SK-MEL-5 (cell line): ENCODE measurements around the gene ANGEL2. TPM values are rescaled to one million over a fixed set of nuclear protein-coding genes. Genes with fewer than 3 reads are reported as not detected.

Experiments used
- DNase-seq: peaks from one replicate; pipeline ENCODE4 v3.0.0-alpha.2; 2016; ENCODE audit warnings: low read depth, low spot score
- in situ Hi-C: cut with HindIII; loops from 2 replicates; pipeline ENCODE4 v1.10.0; 2016; ENCODE audit warnings: low sequenced_read_pairs, high pct_unique_total_duplicates, low pct_unique_long_range_greater_than_20kb
- total RNA-seq: library from RNA; depleted of rRNA; stranded (reverse); fragments of >200 nt; shearing (Covaris generic); gene quantifications from 2 replicates; pipeline ENCODE4 v1.2.3, GENCODE V29; 2014

The ANGEL2 gene
- total RNA-seq, 1 experiment from 2014 or later = 45.5 TPM

DNA sequence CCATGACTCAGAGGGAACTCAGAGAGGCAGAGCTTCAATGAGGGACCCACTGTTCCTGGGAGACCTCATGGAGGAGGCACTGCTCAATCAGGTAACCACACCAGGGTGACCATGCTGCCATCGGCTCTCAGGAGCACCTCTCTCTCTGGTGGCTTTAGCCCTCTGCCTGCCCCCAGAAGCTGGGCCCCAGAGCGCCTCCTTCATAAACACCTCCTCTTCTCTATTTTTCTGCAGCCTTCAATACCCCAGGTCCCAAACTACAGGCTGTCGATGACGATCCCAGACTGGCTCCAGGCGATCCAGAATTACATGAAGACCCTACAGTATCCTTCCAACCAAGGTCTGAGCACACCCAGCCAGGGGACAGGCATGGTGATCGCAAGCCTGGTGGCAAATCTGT is 54.7 kb downstream of the ANGEL2 start:
- no peak for DNase-seq
- in situ Hi-C loops = no loop called here

DNA sequence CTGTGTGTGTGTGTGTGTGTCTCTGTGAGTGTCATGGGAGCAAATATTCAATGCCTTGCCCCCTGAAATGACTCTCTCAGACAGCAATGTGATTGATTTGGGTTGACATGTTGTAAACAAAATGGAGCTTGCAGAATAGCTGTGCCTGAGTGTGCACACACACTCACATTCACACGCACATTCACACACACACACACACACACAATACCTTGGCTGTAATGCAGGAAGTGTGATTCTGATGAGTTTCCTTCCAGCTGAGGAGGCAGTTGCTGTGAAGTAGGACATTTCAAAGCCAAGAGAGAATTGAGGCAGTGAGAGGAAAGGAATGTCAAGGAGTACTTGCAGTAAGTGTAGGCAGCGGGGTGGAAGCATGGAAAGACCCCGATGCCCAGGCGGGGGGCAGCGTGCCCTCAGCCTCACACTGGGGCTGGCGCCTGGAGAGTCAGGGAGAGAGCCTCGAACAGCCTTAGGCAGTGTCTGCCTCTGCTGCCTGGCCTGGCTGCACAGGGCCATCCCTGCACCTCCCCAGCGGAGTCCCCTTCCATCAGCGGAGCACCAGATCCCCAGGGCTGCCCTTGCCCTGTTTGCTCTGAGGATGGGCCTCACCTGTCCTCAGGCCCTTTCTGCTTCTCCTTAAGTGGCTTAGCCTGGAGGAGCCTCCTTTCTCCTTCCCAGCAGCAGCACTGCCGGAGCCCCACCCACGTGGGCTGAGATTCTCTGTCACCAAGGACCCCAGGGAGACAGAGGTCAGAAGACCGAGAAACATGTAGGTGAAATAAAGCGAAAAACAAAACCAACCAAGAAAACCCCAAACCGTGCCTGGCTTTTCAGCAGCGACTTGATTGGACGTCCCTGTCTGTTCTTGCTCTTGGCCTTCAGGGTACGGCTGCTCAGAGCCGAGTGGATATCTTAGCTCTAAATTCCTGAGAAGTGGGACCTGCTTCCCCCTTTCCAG is 56.1 kb downstream of the ANGEL2 start:
- in situ Hi-C loops = no loop called here
- DNase-seq = no peak

DNA sequence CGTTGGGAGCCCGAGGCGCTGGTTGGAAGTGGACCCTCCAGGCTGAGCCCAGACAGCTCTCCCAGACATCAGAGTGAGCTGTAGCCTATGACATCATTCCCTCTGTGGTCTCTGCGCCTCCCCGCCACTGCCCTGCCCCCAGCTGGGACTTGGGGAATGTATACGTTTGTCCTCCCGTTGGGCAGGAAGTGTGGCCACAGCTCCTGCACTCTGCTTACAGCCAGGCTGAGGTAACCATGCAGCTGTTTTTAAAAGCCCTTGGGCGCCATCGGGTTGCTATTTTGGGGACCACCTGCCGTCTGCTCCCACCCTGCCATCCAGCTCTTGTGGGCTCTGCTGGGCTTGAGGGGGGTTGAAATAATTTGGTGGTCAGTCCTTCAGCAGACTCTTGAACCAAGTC is 57.5 kb downstream of the ANGEL2 start:
- in situ Hi-C loops = no loop called here
- no peak for DNase-seq

DNA sequence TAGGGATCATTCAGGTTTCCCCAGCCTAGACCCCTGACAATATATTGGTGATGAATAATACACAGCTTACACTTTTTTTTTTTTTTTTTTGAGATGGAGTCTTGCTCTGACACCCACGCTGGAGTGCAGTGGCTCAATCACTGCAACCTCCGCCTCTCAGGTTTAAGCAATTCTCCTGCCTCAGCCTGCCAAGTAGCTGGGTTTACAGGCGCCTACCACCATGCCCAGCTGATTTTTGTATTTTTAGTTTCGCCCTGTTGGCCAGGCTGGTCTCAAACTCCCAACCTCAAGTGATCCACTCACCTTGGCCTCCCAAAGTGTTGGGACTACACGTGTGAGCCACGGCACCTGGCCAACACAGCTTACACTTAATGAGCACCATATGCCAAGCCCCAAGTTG is 58.1 kb downstream of the ANGEL2 start:
- no peak for DNase-seq
- in situ Hi-C loops = no loop called here

DNA sequence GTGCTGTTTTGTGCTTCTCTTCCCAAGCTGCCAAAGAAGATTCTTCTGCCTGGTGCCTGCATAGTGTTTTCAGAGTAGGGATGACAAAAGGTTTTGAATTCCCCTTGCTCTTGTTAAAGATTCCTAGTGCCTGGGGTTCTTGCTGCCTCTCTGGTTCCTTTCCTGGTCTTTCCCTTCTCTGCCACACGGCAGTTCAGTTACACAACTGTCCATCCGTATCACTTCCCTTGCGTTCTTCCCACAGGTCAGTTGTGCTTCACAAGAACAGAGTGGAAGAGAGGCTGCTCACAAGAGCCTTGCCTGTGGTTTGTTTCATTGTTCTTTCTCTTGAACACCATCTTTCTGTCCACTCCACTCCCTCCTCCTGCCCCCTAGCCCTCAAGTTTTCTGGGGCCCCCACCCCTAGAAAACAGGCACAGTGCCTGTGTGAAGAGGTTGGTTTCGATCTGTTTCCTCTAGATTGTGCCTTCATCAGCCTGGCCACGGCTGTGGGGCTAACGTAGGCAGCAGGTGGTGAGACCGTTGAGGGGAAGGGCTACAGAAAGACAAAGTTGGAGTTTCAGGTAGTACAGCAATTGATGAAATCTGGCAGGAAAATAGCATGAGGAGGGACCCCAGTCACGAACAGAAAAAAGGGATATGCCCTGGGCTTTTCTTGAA is 59.6 kb downstream of the ANGEL2 start:
- DNase-seq = no peak
- in situ Hi-C loops = no loop called here

DNA sequence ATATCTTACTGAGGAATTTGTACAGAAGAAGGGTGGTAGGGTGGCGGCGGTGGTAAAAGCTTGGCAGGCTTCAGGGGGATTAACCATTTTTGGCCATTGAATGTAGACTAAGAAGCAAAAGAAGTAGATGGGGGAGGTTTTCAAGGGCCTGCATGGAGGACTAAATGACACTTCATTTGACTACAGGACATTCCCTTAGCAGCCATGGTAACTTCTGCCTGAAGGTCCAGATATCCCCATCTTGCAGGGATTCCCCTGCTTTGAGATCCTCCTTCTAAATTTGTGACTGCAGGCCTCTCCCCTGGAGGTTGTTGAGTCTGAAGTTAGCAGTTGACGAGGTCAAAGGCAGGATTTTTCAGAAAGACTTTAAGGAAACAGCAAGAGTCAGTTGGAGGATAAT is 60.6 kb downstream of the ANGEL2 start:
- in situ Hi-C loops = no loop called here
- no peak for DNase-seq

DNA sequence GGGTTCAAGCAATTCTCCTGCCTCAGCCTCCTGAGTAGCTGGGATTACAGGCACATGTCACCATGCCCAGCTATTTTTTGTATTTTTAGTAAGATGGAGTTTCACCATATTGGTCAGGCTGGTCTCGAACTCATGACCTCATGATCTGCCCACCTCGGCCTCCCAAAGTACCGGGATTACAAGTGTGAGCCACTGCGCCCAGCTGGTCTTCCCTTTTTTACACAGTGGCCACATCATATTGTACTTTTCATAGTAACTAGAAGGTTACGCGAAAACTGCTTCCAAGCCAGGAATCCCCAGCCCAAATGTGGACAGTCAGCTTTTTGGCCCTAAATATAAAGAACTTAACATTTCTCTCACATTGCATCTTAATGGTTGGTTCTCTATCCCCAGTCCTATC is 61.2 kb downstream of the ANGEL2 start:
- no peak for DNase-seq
- in situ Hi-C loops = no loop called here

DNA sequence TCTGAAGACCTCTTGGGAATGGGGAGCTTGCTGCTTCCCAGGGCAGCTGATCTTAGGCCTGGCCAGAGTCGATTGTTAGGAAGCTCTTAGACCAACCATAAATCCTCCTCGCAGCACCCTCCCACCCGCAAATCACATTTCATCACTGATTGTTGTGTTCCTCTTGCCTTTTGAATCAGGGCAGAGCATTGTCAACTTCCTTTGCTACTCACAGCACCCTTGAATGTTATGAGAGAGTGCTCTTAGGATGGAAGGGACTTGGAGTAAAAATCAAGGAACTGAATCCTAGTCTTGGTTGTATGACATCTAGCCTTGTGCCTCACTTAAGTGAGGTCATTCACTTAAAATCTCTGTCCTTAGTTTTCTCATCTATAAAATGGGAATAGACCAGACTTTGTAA is 62.3 kb downstream of the ANGEL2 start:
- in situ Hi-C loops = no loop called here
- DNase-seq = no peak

DNA sequence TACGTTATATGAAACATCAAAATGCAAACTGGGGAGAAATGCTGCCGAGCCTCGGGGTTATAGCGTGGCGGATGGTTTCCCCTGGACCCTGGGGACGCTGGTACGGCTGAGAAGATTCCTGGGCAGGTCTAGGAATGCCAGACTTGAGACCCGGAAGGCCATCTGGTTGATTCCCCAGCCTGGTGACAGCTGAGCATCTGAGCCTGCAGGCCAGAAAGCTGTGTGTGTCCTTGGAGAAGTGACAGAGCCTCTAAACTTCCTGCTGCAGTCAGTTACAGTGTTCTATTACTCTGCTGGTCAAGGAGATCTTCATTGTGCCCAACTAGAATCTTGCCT is 63.1 kb downstream of the ANGEL2 start:
- no peak for DNase-seq

DNA sequence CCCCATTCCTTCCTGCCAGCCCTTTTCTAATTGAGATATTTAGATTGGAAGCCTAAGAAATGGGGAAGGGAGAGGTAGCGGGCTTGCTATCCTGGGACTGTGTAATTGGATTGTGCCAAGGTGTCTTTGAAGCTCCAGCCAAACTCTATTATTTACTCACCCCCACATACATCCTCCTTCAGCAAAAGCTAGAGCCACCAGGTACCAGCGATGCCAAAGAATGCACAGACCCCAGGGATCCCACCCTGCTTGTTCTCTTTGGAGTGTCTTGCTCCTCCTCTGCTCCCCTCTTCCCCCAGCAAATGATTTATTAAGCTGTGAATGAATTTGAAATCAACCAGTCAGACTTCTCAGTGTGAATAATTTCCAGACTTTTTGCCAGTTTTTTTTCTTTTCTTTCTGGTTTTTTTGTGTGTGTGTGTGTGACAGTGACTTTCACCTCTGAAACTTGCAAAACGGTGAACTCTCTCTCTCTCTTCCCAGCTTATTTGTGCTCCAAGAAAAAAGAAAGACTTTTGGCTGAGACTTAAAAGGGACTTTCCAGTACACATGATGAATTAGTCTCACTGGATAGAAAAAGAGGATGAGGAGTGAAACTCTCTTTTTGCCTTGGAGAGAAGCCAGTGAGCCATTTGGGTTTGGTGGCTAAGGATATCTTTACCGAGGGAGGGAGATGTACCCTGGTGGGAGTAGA is 63.6 kb downstream of the ANGEL2 start:
- DNase-seq = no peak
- in situ Hi-C loops = no loop called here

More for the DNA sequence above, 63.1 kb downstream of the ANGEL2 start:
- in situ Hi-C loops = no loop called here

DNA sequence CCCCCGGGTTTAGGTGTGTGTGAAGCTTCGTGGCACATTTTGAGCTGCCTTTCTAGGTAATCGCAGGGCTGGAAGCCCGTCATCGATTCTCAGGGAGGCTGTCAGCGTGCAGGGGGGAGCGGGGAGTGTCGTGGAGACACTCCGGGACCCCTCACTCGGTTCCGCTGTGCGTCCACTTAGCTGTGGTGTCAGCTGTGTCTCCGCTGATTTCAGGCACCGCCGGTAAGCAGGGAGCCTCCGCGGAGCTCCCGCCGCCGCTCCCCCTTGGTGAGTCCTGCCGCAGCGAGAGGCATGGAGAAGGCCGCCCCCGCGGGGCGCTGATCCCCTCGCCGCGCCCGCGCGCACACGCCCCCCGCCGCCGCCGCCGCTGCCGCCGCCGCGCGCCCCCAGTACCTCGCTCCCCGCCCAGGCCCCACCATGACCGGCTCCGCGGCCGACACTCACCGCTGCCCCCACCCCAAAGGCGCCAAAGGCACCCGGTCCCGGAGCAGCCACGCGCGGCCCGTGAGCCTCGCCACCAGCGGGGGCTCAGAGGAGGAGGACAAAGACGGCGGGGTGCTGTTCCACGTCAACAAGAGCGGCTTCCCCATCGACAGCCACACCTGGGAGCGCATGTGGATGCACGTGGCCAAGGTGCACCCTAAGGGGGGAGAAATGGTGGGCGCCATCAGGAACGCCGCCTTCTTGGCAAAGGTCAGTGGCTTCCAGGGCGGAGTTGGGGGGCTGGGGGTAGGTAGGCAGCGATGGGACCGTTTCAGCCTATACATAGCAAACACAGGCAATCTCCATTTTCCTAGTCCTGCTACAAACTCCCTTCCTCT is 64.3 kb downstream of the ANGEL2 start:
- in situ Hi-C loops = no loop called here
- no peak for DNase-seq

DNA sequence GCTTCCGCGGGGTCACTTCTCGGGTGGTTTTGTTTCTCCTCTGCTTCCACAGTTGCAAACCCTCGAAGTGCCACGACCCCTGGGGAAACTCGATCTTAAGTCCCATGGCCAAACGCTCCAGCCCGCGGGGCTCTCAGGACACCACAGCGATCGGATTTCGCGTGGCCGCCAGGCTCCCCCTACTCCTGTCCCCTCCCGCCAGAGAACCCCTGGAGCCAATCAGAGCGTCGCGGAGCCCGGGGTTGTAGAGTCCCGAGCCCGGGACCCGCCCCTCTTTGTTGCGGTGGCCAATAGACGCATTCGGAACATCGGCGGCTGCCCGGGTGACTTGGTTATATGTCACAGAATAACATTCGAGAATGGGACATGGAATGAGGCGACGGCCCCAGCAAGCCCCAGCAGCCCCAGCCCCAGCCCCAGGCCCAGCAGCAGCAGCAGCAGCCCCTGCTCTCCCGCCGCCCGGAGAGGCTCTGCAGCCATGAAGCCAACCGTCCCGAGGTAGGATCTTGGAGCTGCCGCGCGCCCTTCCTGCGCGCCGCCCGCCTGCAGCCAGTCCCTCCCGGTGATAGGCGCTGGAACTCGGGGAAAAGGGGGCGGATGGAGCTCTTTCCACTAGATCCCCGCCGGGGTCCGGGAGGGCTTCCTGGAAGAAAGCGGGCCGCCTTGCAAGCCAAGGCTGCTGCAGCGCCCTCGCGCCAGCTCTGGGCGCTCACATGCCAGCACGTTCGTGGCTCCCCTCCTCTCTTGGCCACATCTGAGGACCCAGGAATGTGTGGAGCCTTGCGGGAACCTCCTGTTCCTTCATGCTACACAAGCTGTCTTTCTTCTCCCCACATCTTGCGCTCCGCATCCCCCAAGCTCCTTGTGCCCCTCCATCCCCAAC is 65.2 kb downstream of the ANGEL2 start, which contains the start of gene VASH2:
Gene VASH2, plus strand, starts transcription at position 299 of the 883 bp plus-strand sequence. CDS start 1,002 bp downstream, outside the sequence.
- in situ Hi-C loops = no loop called here
- peak; percentile 81 for DNase-seq

DNA sequence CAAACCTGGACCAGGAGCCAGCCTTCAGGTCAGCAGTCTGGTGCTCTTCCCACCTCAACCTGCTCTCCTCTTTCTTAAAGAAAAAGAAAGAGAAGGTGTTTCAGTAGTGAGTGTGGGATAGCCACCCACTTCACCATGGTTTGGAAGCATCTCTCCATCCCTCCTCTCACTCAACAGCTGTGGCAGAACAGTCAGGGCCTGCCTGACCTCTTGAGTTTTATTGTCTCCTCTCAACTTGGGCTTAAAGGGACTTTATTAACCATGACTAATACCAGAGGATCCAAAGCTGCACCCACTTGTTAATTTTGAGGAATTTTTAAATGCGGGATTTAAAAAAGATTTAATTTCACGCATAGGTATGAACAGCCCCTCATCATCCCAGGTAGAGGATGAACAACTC is 65.9 kb downstream of the ANGEL2 start:
- no peak for DNase-seq

DNA sequence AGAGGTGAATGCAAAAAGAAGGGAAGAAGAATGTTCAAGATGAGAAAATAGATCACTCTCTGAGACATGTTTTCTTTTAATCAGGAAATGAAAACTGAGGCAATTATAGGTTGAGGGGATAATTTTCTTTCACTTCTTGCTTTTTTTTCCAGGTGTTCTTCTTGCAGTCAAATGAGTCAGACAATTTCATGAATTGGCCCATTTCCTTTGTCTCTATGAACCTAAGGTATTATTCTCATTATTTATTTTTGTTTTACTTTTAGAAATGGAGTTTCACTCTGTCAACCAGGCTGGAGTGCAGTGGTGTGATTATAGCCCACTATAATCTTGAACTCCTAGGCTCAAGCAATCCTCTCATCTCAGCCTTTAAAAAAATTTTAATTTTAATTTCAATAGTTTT is 68.8 kb downstream of the ANGEL2 start:
- no peak for DNase-seq
- in situ Hi-C loops = no loop called here

More for the DNA sequence above, 65.9 kb downstream of the ANGEL2 start:
- in situ Hi-C loops = no loop called here

DNA sequence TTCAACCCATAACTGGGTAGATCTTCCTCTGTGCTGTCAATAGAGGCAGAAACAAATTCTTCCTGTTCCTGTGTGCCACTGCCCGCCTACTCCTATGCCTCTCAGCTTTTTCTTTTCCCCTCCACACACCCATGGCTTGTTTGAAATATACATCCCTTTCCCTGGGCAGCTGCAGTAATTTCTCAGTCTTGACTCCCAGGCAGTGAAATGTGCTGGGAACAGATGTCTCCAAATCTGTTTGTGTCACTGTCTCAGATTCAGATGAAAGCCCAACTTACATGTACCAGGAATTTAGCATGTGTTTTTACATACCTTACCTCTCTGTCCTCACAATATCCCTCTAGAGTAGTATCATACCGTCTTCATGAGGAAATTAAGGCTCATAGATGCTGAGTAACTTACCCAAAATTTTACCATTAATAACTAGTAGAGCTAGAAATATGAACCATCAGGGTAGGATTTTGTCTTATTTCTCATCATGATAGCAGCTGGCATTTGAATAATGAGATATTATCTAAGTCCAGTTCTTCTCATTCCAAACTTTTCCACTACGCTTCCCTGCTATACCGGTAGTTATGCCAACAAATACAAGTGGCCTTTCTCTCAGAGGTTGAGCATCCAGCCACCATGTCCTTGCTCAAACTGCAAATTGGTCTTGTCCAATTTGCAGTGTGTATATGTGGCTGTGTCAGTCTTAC is 70.1 kb downstream of the ANGEL2 start:
- in situ Hi-C loops = no loop called here

DNA sequence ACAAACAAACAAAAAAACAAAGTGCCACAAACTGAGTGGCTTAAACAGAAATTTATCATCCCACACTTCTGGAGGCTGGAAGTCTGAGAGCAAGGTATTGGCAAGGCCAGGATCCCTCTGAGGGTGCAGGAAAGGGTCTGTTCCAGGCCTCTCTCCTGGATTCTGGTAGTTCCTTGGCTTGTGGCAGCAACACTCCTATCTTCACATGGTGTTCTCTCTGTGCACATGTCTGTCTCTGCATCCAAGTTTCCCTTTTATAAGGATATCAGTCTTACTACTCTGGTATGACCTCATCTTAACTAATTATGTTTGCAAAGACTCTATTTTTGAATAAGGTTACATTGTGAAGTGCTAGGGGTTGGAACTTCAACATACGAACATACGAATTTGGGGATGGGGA is 70.6 kb downstream of the ANGEL2 start:
- in situ Hi-C loops = no loop called here
- DNase-seq = no peak

More for the DNA sequence above, 70.1 kb downstream of the ANGEL2 start:
- DNase-seq = no peak
